Measurements from ENCODE around the gene RHBDL1.
A peak's percentile ranks its signal among the peaks of the same experiment; 100 is the strongest.

RHBDL1 gene

DNA sequence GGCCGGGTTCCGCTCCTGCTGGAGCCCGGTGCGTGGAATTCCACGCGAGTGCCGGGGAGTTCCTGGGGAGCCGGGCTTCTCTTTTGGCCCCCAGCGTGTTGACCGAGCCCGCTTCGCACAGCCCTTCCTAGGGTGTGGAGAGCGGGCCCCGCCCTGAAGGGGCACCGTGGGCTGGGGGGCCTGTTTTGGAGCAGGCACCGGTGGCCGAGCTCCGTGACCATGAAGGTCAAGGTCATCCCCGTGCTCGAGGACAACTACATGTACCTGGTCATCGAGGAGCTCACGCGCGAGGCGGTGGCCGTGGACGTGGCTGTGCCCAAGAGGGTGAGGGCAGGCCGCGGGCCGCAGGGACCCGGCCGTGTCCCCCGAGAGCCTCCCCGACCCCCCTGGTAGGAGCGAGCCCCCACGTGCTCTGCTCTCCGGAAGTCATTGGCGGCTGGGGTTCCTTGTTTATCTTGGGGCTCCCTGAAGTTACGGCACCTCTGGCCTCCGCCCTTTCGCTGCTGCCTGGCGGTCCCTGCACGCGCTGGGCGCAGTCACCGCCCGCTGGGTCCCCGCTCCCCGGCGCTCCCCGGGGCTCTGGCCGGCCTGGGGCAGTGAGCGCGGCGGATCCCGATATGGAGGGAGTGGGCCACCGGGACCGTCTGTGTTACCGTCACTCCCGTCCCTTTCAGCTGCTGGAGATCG lies 52.0 kb downstream of the RHBDL1 start:
- DNase-seq (ENCODE audit: low read depth), result peak; percentile 65
- H3K4me3 ChIP-seq (ENCODE audit: low read depth, low read length), result peak overlapping the region; percentile 69
- TF ChIP-seq CTCF (IDR thresholded peaks at IDR 0.05; ENCODE audit: low read depth, low read length), result no peak
- peak; percentile 37; the same call in 1 of the 2 replicates for TF ChIP-seq MAX (IDR thresholded peaks at IDR 0.05; ENCODE audit: low read depth, low read length)
- peak; percentile 49 for TF ChIP-seq POLR2A (IDR thresholded peaks at IDR 0.05; ENCODE audit: extremely low read depth, insufficient read length)
- TF ChIP-seq MYC (IDR thresholded peaks at IDR 0.05; ENCODE audit: low read depth, low read length), result peak; percentile 28; the same call in 1 of the 2 replicates
